RKO (cell line): Measurements from ENCODE around the gene RALGAPA2.

Source experiments
- DNase-seq: peaks from one replicate; pipeline ENCODE4 v3.0.0-alpha.2; 2016; ENCODE audit warnings: low spot score

RALGAPA2 gene

DNA sequence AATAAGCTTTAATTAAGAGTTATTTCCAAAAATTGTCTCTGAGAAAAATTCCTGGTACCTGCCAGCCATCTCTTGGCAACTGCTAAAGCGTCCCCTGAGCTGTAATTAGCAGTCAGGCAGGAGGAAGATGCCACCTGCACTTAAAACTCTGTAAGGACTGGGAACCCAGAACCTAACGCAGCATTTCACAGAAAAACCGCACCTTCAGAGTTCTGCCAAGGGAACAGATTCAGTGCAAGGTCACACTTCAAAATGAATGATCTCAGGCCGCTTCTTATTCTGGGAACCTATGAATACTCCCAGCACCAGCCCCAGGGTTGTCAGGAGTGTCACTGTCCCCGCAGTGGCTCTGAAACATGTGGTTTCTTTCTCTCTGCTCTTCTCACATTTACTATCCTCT, 307.8 kb downstream of the RALGAPA2 start:
- no peak for DNase-seq

DNA sequence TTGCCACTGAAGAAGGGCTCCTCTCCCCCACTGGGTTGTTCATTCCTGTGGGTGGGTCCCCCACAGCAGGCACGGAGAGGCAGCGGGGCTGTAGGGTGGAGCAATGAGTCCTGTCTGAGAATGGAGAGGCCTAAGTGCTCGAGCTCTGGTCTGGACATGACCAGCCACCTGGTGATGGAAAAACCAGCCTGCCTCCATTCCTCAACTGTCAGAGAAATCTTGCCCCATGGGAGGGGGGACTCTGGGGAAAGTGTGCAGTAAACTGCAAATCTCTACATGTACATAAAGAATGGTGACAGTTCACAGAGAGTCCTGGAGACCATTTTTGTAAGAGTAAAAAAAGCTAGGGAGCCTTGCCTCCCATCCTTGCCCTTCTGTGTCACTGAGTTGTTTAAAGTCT, 310.5 kb downstream of the RALGAPA2 start:
- no peak for DNase-seq

DNA sequence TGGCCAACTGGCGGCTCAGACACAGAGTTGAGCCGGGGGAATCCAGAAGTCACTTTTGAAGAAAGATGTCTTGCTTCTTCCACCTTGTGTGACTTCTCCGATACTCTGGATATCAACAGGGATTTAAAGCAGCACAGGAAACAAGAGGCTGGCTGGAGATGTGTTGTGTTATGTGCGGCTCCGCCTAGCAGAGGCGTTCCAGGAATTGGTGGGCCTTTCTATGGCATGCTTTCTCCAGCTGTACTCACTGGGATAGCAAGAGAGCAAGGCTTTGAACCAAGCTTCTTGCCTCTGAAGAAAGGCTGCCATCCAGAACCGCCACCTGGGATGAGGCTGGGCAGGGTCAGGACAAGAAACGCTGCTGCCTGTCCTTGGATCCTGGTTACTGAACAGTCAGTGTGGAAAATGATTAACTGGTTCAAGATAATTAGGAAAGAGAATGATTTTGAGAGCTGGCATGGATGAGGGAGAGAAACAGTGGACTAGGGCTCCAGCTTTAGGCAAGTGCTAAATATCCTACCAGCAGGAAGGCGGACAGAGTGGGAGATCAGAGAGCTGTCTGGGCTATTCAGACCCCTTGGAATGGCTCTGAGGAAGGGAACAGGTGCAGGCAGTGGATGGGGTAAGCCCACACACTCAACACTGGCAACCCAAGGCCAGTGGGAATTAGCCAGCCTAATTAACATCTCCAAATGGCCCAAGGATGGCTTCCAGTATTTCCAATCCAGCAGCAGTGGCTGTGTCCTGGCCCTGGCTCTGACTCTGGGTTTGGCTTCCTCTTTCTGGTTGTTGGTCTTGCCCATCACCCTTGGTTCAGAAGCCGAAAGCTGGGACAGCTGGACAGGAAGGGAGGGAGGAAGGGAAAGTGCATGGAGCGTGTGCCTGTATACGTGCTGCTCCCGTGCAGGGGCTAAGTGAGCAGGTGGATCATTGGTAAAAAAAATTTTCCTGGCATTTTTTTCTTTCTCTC, 312.6 kb downstream of the RALGAPA2 start:
- DNase-seq: no peak

DNA sequence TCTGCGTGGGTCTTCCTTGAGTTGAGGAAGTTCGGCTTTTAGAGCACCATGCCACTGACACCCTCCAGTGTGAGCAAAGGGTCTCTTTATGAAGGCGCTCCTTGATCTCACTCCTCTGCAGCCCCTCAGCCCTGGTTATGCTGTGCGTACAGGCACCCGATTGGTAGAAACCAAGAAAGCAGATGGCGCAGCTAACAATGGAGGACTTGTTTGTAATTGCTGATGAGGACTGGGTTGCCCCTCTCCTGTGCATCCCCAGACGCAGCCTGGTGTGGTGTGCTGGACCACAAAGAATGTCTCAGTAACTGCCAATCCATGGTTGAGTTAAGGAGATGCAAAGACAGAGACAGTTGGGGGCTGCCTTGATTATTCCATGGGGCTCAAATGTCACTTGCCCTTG, 314.3 kb downstream of the RALGAPA2 start:
- no peak for DNase-seq

DNA sequence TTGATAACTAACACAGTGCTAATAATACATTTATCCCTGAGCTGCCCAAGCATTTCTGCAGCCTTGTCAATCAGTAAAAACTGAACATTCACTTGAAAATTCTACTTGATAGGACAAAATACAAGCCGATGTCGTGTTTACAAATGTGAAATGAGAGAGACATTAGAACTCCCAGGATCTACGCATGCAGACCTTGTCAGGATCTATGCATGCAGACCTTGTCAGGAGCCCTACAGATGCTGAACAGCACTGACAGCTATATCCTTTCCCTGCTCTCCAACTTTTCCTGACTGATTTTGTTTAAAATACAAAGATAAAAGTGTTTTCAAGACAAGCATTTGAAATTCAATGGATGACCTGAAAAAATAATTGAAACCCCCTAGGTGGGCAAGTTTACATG, 315.6 kb downstream of the RALGAPA2 start:
- no peak for DNase-seq

DNA sequence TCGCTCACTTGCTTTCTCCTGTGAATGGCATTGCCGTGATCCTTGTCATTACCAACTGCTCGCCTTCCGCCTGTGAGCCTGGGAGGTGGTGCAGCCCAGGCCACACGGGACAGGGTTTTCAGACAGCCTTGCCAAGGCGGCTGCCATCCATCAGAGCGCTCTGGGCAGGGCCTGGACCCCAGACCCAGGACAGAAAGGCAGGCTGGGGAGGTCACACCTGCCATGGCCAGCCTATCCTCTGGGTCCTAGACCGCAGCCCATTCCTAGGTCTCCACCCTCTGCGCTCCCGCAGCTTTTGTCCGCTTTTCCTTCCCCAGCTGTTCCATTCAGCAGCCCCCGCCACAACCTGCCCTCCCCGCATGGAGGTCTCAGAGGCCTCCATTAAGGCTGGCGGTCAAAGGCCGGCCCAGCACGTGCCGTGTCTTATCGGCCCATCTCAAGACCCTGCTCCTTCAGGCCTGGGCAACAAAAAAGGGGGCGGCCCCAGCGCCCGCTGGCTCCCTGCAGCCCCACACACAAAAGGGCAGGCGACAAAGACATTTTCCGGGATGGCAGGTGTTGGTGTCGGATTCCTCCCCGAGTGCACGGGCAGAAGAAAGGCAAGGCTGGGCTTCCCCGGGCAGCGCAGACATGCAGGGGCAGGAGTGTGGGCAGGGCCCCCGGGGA, 316.4 kb downstream of the RALGAPA2 start:
- DNase-seq: no peak

DNA sequence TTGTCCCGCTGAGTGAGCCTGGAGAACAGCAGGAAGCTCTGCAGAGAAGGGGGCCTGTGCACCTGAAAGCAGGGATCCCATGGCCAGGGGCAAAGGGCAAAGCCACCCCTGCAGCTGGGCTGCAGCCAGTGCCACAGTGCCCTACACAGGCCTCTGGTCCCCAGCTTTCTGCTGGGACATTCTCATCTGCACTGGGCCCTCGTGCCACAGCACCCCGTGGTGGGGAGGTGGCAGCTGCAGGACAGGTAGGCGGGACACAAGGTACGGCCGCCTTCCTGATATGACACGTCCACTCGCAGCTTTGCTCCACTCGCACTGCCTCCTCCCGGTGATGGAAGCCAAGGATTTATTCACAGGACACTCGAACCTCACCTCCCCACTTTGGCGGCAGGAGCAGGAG, 317.4 kb downstream of the RALGAPA2 start:
- DNase-seq: no peak

DNA sequence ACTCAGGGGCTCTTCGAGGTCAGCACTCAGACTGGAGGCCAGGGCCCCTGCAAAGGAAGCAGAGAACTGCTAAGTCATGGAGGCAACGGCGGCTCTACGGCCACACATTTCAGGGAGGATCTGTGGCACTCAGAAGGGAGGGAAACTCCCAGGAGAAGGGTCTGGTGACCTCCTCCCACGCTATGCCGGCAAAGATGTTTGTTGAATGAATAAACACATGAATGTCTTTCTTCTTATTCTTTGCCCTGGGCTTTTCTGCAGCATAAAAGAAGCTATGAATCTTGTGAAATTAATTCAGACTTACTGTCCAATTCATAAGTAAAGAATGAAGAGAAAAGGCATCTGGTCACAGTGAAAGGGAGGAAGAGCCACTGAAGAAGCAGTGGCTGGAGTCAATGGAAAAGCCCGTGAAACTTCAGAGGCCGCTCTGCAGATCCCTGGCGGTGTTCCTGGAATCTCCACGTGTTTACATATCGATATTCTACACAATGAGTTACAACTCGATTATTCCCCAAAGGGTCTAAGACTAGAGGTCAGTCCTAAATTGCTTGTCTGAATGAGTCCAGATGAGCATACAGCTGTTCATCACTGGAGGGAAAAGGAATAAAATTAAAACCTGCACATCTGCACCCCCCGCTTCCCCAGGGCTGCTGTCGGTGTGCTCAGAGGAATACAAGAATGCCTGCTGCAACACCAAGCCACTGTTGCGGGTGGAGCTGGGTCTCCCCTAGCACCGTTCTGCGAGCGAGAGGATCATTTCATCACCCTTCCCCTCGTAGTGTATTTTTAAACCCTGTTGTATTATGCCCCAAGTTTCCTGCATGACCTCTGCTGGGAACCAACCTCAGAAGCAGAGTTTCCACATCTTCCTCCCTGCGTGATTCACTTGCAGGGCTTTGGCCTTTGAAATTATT, 319.0 kb downstream of the RALGAPA2 start:
- no peak for DNase-seq

DNA sequence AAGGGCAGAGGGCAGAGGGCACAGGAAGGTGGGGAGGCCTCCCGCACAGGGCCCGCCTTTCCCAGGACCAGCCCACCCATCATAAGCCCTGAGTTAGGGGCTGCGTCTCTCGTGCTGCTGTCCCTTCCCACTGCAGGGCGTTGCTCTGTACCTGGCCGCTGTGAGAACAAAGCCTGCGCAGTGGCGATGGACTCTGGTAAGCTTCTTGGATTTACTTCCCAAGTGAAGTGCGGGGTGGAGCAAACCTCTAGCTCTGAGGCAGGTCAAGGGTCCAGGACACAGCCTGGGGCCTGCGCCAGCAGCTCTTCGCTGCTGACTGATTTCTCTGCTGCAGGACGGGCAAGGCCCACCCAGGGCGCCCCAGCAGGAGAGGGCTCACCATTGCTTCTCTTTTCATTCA, 320.7 kb downstream of the RALGAPA2 start:
- DNase-seq: no peak

DNA sequence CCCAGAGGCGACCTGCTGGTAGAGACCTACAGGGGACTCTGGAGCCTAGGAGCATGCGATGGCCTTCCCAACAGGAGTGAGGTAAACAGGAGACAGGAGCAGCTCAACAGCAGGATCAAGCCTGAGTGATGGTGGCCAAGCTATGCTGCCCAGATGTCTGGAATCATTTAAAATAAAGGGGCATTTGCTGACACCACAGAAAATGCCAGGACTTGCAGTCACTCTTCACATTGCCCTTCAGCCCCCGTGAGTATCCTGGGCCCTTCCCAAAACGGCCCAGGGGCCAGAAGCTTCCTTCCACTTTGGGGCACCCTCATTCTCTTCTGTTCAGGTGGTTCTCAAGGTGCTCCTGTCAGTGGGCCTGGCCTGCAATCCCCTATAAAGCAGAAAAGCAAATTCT, 321.3 kb downstream of the RALGAPA2 start:
- DNase-seq: no peak

DNA sequence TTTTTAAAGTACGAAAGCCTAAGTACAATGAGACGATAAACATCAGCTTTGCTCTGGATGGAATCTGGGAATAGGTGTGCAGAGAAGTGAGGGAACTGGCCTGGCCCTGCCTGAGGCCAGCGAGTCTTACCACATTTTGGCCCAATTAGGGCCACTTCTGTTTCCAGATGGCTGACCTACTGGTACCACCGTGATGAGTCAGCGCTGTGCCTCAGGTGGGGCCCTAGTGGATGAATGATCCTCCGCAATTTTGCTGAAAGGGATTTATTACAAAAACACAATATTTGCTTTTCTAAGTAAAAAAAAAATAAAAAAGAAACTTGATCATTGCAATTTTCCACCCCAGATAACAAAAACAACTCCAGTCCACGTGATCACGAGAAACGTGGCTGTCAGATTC, 322.1 kb downstream of the RALGAPA2 start:
- no peak for DNase-seq

DNA sequence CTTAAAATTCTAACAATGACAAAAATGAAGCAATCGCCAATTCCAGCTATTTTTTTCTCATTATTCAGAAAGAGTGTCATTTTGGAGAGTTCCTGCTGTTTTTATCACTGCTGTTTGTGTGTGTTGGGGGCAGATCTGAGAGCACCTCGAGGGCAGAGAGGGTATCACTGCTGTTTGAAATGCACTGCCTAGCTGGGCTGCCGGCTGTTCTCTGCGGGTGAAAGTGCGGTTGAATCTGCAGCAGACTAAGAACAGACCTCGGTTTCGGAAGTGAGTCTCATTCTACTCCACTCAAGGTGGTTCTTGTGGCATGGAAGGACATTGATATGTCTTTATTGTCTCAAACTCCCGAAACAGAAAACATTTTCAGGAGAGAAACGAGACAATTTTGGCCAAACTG, 326.3 kb downstream of the RALGAPA2 start:
- DNase-seq: no peak

DNA sequence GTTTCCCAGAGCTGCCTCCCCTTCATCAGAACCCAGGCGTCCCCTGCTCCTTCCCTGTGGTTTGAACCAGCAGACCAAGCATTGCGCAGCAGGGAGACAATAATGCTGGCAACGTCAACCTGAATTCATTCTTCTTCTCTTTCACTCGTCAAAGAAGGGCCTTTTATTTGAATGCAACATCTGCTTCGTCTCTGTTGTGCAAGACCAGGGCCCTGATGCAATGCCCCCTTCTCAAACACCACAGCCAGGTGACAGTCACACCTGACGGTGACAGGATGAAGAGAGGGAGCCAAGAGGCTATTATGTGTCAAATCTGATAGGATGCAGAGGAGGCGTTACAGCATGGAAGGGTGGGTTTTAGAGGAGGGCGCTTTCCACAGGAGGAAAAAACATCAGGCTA, 336.6 kb downstream of the RALGAPA2 start:
- DNase-seq: no peak

DNA sequence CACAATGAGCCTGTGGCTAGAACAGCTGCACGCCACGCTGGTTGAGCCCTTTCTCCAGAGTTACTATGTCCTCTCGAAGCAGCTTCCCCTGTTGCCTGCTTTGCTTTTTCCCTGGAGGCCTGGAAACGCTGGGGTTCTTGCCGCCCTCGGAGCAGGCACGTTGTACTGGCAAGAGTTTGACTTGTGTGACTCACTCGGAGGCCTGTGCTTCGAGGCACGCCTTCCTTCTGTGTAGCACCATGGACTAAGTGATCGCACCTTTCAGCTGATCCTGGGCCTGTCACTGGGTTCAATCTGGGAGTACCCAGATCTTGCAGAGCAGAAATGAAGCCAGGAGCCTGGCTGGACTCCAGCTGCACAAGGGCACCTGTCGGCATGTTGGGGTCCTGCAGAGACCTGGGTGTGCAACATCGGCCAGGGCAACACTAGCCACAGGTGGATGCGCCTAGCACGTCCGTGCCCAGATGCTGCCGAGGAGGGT, 339.3 kb downstream of the RALGAPA2 start:
- DNase-seq: peak; percentile 20

DNA sequence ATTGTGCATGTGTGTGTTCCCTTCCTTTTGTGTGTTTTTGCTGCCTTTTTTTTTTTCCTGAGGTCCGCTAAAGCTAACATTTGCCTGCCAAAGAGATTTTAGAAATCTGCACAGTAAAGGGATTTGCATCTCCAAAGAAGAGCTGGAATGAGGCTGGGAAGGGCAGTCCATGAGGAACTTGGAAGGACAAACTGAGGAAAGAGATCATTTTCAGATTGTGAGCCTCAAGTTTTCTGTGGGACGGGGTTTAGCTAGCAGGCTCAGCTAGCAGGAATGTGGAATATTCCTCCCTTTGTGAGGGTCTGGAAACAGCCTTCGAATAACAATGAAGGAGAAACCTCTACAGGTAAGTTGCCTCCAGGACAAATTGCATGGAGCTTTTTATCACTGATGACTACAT, 340.8 kb downstream of the RALGAPA2 start:
- DNase-seq: no peak

DNA sequence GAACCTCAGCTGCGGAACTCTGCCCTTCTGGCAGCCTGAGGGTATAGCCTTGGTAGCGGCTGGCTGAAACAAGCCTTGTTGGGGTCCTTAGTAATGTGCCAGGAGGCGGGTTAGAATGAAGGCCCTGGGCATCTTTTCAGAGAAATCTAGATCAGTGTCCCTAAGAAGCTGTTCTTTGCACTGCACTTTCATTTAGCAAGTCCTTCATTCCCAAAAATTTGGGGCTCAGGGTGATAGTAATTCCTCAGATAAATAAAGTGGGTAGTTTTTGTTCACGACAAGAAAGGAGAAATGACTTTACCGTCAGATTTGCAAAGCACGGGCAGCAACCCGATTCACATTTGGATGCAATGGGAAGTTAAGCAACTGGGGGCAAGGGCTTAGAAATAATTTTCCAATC, 341.4 kb downstream of the RALGAPA2 start:
- DNase-seq: no peak

DNA sequence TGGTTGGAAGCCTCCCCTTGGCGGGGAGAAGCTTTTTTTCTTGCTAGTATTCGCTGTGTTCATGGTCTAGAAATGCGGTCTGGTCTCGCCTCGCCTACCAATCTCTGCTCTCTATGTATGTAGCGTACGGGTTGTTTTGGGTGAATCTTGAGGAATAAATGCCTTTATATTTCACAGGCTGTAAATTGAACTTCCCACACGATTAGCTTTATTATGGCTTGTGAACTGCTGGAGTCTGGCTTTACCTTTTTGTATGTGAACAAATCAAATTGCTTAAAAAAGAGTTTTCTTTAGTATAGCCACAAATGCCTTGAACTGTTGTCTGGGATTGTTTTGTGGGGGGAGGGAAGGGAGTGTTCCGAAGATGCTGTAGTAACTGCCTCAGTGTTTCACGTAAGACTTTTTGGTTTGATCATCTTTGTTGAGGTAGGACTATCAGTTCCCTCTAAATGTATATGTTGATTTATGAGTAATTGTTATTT, 342.3 kb downstream of the RALGAPA2 start:
- no peak for DNase-seq

DNA sequence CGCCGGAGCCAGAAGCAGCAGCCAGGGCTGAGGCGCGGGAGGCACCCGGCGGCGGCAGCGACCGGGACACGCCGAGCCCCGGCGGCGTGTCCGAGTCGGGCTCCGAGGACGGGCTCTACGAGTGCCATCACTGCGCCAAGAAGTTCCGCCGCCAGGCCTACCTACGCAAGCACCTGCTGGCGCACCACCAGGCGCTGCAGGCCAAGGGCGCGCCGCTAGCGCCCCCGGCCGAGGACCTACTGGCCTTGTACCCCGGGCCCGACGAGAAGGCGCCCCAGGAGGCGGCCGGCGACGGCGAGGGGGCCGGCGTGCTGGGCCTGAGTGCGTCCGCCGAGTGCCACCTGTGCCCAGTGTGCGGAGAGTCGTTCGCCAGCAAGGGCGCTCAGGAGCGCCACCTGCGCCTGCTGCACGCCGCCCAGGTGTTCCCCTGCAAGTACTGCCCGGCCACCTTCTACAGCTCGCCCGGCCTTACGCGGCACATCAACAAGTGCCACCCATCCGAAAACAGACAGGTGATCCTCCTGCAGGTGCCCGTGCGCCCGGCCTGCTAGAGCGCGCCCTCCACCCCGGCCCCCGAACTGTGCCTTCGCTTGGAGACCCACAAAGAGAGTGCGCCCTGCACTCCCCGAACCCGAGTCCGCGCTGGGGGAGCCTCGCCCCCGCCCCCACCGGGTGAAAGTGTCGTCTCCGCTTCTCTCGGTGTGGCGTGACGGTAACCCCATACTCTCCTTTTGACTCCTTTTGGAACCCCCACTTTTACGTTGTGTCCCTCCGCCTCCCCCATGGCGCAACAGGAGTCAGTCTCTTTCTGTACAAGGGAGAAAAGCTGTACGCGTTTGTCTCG, 343.0 kb downstream of the RALGAPA2 start:
- no peak for DNase-seq

DNA sequence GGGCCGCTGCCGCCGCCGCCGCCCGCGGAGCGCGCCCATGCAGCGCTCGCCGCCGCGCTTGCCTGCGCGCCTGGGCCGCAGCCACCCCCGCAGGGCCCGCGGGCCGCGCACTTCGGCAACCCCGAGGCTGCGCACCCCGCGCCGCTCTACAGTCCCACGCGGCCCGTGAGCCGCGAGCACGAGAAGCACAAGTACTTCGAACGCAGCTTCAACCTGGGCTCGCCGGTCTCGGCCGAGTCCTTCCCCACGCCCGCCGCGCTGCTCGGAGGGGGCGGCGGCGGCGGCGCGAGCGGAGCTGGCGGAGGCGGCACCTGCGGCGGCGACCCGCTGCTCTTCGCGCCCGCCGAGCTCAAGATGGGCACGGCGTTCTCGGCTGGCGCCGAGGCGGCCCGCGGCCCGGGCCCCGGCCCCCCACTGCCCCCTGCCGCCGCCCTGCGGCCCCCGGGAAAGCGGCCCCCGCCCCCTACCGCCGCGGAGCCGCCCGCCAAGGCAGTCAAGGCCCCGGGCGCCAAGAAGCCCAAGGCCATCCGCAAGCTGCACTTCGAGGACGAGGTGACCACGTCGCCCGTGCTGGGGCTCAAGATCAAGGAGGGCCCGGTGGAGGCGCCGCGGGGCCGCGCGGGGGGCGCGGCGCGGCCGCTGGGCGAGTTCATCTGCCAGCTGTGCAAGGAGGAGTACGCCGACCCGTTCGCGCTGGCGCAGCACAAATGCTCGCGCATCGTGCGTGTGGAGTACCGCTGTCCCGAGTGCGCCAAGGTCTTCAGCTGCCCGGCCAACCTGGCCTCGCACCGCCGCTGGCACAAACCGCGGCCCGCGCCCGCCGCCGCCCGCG, 343.8 kb downstream of the RALGAPA2 start:
- DNase-seq: no peak
